ENCODE results near the gene CDK18.

GRCh38 chr1:205517288-205517687, 12.8 kb downstream of the CDK18 start:
- TF ChIP-seq EZH2 (IDR thresholded peaks at IDR 0.05) = no peak
- no peak for TF ChIP-seq POLR2AphosphoS5 (IDR thresholded peaks at IDR 0.05; ENCODE audit: borderline replicate concordance, low read depth, low read length)
